HG03571 (cell line): ENCODE measurements around the gene MALSU1.
"Not testable (repeated sequence)": the region's sequence is repeated elsewhere in the genome, so short reads cannot be mapped to it uniquely, and the experiment has no call there.

Source experiments
- ATAC-seq: cut with Tn5 transposase; IDR thresholded peaks from one replicate; pipeline ENCODE4 v1.9.1; 2021; ENCODE audit not compliant: unreplicated experiment

The MALSU1 gene

DNA sequence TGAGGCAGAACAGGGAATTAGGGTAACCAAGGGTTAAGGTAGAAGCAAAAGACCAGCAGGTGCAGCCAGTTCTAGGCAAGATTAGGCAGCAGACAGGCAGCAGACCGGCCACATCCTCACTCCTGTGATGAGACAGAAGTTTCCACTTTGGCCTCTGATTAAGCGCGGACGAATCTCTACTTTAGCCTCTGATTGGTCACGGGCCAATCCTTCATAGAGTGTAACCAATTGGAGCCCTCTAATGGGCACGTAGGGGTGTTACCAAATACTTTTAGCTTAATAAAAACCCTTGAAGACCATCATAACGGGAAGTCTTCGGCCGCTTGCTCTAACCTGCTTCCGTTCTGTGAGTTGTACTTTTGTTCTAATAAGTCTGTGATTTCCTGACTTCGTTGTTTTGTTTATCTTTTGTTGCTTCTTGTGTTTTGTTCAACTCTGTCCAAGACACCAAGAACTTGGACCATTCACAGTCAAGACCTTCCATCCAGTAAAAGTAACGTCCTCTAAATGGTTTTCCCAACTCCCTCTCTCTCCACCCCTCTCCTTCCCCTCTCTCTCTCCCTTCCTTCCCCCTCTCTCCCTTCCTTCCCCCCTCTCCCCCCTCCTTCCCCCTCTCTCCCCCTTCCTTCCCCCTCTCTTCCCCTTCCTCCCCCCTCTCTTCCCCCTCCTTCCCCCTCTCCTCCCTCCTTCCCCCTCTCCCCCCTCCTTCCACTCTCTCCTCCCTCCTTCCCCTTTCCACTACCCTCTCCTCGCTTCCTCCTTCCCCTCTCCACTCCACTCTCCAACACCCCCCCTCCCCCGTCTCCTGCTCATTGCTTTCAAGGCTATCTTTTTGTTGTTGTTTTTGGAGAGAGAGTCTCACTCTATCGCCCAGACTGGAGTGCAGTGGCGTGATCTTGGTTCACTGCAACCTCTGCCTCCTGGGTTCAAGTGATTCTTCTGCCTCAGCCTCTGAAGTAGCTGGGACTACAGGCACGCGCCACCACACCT, 13.2 kb upstream of the MALSU1 start:
- ATAC-seq = no peak

DNA sequence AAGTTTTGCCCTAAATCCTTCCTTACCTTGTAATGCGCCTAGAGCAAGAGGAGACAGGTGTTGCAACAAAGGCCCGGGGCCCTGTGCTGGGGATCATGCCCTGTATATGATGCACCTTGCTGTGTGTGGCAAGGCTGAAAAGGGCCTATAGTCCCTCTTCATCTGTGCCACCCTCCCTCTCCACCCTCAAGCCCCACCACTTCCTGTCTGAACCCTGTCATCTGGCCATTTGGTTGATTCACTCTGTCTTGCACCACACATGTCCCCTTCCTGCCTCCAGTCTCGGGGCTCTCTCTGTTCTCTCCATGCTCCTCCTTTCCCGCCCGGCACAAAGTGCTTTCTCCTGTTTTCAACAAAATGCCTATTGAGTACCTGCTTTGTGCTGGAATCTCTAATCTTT, 11.5 kb upstream of the MALSU1 start:
- ATAC-seq = no peak

DNA sequence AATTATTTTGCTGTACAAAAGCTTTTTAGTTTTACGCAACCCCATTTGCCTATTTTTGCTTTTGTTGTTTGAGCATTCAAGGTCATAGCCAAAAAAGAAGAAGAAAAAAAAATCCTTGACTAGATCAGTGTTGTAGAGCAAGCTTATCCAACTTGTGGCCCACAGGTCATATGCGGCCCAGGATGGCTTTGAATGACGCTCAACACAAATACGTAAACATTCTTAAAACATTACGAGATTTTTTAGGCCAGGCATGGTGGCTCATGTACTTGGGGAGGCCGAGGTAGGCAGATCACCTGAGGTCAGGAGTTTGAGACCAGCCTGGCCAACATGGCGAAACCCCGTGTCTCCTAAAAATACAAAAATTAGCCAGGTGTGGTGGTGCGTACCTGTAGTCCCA, 8.1 kb upstream of the MALSU1 start:
- no peak for ATAC-seq

GRCh38 chr7:23291957-23292560, 7.1 kb upstream of the MALSU1 start:
- ATAC-seq = no peak

- ATAC-seq = no peak
Measured at GRCh38 chr7:23292623-23293022, 6.5 kb upstream of the MALSU1 start.

DNA sequence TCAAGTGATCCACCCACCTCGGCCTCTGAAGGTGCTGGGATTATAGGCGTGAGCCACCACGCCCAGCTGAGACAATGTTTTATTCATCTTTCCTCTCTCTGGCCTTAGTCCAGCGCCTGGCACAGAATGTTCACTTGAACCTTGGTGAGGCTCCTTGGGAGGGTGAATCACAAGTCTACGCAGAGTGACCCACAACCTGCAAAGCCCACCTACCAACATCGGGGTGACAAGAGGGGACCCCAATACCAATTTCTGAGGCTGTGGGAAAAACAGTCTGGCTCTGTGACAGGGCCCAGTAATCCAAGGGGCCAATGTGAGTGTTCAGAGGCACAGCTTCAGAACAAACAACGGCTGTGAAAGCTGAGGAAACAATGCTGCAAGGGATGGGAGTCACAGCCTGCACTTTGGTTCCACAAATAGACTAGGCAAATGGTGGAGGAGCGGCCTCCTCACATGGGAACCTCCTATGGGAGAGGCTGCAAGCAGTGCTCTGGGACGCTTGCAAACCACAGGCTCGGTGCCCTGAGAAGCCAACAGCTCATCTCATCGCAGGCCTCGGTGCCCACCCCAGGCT, 5.6 kb upstream of the MALSU1 start:
- ATAC-seq = no peak

- ATAC-seq = no peak
Measured at GRCh38 chr7:23294549-23295400, 4.4 kb upstream of the MALSU1 start.

- ATAC-seq = no peak
Measured at GRCh38 chr7:23295401-23295697, 3.8 kb upstream of the MALSU1 start.

DNA sequence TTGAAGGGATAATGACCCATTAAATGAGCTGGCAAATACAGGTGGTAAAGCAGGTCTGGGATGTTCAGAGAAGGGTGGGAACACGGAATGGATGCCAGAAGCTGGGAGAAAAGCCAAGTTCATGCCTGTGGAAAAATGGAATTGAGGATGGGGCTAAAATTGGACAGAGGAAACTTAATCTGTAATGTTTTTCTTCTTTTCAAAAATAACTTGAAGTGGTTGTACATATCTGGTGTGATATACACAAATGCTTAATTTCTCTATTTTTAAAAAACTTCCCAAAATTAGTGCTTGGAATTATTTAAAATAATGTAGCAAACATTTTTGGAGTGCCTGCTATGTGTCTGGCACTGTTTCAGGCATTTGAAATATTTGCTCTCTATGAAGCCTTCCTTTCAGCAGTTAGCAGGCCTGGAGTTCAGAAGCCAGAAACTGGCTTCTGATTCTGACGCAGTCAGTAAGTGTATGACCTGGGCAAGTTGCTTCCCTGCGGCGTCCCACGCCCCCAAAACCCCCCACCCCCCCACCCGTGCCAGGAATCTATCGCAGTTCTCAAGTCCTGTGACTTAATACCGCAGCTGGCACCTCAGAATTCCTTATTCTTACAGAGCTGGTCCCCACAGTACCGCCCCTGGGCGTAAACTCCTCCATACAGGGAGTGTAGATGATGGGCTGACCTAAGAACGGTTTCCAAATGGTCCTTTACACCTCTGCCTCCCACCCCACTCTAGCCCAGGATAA, 828 bp upstream of the MALSU1 start:
- ATAC-seq = no peak

DNA sequence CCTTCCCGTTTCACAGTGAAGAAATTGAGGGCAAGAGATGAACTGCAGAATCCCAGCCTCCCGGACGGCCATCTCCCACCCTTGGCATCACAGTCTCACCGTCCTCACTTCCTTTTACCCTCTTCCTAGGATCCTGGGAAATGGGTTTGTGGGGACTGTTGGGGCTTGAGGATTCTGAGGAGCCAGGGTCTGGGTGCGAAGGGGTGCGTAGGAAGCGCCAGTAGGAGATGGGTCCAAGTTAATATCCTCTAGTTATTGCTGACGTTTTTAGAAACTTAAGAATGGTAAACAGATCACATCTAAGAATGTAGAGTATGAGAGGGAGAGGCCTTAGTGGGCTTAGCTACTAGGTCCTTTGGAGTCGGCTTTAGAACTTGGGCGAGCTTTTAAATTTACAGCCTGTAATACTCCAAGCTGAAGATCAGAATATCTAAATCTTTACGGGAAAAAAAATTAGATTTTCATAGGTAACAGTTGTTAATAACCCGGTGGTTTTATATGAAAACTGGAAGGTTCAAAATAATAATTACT, 696 bp downstream of the MALSU1 start:
- peak; percentile 2 for ATAC-seq

DNA sequence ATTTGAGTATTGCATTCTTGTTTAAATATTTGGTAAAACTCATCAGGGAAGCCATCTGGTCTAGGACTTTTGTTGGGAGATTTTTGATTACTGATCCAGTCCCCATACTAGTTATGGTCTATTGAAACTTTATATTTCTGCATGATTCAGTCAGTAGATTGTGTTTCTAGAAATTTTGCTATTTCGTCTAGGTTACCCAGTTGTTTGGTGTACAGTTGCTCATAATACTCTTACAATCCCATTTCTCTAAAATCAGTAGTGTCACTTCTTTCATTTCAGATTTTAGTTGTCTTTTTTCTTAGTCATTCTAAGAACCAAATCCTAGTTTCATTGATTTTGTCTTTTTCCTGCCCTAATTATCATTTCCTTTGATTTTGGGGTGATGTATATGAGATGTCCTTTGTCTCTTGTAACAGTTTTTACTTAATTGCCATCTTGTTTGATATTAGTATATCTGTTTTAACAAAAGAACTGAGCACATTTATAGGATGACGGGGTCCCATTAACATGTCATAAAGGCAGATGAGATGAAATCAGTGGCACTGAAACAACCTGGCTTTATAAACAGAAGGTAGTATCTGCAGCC, 7.9 kb downstream of the MALSU1 start:
- no peak for ATAC-seq

- no peak for ATAC-seq
Measured at GRCh38 chr7:23308754-23309153, 9.6 kb downstream of the MALSU1 start.

DNA sequence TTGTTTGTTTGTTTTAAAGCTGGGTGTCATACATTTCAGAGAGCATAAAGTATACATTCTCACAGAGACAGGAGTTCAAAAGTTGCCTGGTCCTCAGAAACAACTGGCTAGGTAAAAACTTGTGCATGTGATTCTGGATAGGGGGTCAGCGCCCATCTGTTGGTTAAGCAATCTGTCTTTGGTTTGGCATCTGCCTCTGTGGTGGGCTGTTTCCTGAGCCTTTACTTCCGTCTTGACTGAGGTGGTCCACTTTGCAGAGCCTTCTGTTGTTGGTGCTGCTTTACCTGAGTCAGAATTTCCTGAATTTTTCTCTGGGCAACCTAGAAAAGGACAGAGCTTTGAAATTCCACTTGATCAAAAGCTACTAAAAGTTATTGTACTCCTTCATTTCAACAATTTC, 13.0 kb downstream of the MALSU1 start:
- ATAC-seq = not testable (repeated sequence)

GRCh38 chr7:23315366-23315765, 16.2 kb downstream of the MALSU1 start:
- no peak for ATAC-seq

GRCh38 chr7:23331132-23331531, 32.0 kb downstream of the MALSU1 start:
- no peak for ATAC-seq

DNA sequence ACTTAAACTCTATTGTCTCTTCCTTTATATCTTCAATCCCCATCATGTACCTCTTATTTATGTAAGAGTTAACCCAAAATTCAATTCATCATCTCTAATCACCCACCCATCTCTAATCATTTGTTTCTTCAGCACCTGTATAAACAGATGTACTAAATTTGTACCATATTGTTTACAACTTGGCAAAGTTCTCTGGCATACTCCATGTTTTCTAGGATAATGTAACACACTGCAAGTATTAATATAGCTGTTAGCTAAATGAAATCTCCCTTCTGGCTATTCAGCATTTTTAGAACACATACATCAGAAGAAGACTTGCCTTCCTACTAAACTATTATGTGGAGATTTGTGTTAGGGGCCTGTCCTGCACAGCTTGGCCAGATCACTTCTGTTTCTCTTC, 33.1 kb downstream of the MALSU1 start:
- ATAC-seq = no peak

GRCh38 chr7:23332910-23333612, 33.9 kb downstream of the MALSU1 start:
- ATAC-seq = no peak

DNA sequence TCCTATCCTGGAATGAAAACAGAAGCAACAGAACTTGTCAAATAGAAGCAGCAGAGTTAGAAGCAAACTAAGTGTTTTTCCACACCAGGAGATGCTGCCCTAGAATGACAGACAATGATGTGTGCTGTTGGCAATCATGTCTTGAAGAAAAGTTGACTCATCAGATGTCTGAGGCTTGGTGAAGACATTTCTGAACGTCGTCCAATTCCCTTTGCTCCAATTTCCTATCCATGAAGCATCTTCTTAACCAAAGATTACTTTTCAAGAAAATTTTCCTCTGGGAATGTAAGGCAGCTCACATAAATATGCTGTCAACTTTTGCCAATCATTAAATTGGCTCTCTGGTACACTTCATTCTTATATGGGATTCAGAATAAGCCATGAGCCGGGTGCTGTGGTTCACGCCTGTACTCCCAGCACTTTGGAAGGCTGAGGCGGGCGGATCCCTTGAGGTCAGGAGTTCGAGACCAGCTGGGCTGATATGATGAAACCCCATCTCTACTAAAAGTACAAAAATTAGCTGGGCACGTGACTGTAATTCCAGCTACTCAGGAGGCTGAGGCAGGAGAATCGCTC, 34.6 kb downstream of the MALSU1 start:
- ATAC-seq = no peak

DNA sequence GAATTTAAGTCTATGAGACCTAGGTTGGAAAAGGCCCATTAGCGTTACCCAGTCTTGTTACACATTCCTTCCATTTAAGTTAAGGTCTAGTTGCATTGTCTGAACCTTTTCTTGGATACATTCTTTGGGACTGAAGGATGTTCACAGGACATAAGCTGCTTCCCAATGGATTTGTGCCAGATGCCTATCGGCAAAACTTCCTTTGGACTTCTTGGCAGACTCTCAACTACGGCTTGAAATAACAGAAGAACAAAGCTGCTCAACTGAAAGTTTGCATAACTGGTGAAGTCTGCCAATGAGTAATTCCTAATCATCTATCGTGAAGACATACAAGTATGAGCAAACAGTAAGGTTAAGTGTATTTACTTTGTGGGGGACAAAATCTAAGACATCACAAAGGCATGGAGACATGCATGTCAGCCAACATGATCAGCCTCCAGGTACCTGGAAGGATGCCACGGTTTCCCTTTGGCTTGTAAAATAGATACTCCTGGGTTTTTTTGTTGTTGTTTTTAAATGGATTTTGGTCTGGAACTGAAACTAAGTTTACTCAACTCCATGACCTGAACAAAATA, 35.4 kb downstream of the MALSU1 start:
- no peak for ATAC-seq
